ENCODE measurements around the gene CELA1. TPM values are rescaled to one million over a fixed set of nuclear protein-coding genes. Genes with fewer than 3 reads are reported as not detected.

Gene CELA1
- total RNA-seq, 4 donors from 2014 or later, result not detected

DNA sequence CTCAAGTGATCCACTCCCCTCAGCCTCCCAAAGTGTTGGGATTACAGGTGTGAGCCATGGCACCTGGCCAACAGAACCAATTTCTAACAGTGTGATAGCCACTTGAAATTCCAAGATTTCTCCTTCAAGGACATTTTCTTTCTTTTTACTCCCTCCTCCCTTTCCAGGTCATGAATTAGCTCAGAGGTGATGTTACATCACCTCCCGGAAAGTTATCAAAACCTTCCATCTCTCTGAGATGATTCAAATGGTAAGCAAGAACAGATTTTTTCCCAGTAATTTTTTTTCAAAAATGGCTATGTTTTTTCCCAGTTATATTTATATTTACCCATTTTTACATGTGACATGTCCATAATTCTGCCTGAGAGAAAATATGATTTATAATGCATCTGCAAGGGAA lies 60.6 kb downstream of the CELA1 start:
- WGBS, result 98% methylated on average over 1 of the region's 1 CpG
- Histone ChIP-seq H3K4me1 (no peaks in the 10 kb centered on the region), H3K27me3 (peaks cover 0 to 8% (median 0%) of the 10 kb centered on the region in 4 donors), H3K27ac (replicated peaks in 1 of 4) (no peak overlapping the region), H3K9me3 (no peaks in the 10 kb centered on the region), H3K36me3 (no peaks in the 10 kb centered on the region), H3K4me3 (no peak overlapping the region)
- intact Hi-C loops (cut with DNase I), result no loop called here
- TF ChIP-seq CTCF (IDR thresholded peaks at IDR 0.05) (no peak), POLR2AphosphoS5 (IDR thresholded peaks at IDR 0.05) (no peak), EP300 (IDR thresholded peaks at IDR 0.05) (no peak), POLR2A (IDR thresholded peaks at IDR 0.05; ENCODE audit: low read depth) (no peak)
- no peak for DNase-seq (ENCODE audit: extremely low spot score)

GRCh38 chr12:51281202-51281924 lies 65.1 kb downstream of the CELA1 start:
- intact Hi-C loops (cut with DNase I), result no loop called here
- no peaks in the 10 kb centered on the region for H3K4me1 ChIP-seq
- H3K27me3 ChIP-seq, result peaks cover 0 to 8% (median 0%) of the 10 kb centered on the region in 4 donors
- WGBS, result 83% methylated on average over 4 of the region's 4 CpGs
- no peak overlapping the region for H3K27ac ChIP-seq (replicated peaks in 1 of 4)
- H3K9me3 ChIP-seq, result no peaks in the 10 kb centered on the region
- no peak for TF ChIP-seq POLR2AphosphoS5 (IDR thresholded peaks at IDR 0.05)
- no peak for TF ChIP-seq POLR2A (IDR thresholded peaks at IDR 0.05; ENCODE audit: low read depth)
- TF ChIP-seq CTCF (IDR thresholded peaks at IDR 0.05), result no peak
- TF ChIP-seq EP300 (IDR thresholded peaks at IDR 0.05), result no peak
- DNase-seq (ENCODE audit: extremely low spot score), result no peak
- no peak overlapping the region for H3K4me3 ChIP-seq
- no peaks in the 10 kb centered on the region for H3K36me3 ChIP-seq

Other genes with a start within 250 kb of the CELA1 start
- 10 to 100 TPM; 11.3 to 16.2 (median 15.2) TPM for gene TFCP2, start 173.5 kb downstream of the CELA1 start, total RNA-seq
- 10 to 100 TPM; 13.3 to 27.2 (median 16.9) TPM for gene POU6F1, start 128.6 kb downstream of the CELA1 start, total RNA-seq
- gene DAZAP2, start 107.9 kb downstream of the CELA1 start, total RNA-seq, result 100 to 1,000 TPM; 247 to 451 (median 356) TPM
- 1 to 10 TPM; 1.2 to 5.2 (median 4.0) TPM for gene SMAGP, start 76.3 kb downstream of the CELA1 start, total RNA-seq
- 1 to 10 TPM; 1.7 to 8.3 (median 2.9) TPM for gene BIN2, start 22.5 kb downstream of the CELA1 start, total RNA-seq
- gene GALNT6, start 44.7 kb upstream of the CELA1 start, total RNA-seq, result 1 to 10 TPM; 1.4 to 5.8 (median 3.1) TPM
- gene SLC4A8, start 78.2 kb upstream of the CELA1 start, total RNA-seq, result 1 to 10 TPM in 1 of 4 donors, under 1 TPM in 3; 0.46 to 1.7 (median 0.90) TPM
- under 1 TPM; 0.26 to 0.42 (median 0.31) TPM for gene SCN8A, start 244.6 kb upstream of the CELA1 start, total RNA-seq